ENCODE data around the gene RASD2.
A peak's percentile ranks its signal among the peaks of the same experiment; 100 is the strongest.

The RASD2 gene

GRCh38 chr22:35531202-35531601 is 9.4 kb upstream of the RASD2 start:
- Histone ChIP-seq H3K4me1 (ENCODE audit: control insufficient read depth, insufficient read depth, low read length, poor library complexity, severe bottlenecking) (no peaks in the 10 kb centered on the region), H3K4me3 (ENCODE audit: extremely low read depth, insufficient read depth, low read length, poor library complexity, severe bottlenecking) (no peak overlapping the region), H3K36me3 (ENCODE audit: control insufficient read depth, insufficient read depth, low read length) (no peaks in the 10 kb centered on the region), H3K9me3 (ENCODE audit: control insufficient read depth, low read length) (no peaks in the 10 kb centered on the region), H3K27ac (ENCODE audit: low read depth, low read length, severe bottlenecking) (no peak overlapping the region)
- 93 to 100% methylated on average over 5 to 6 of the region's 6 CpGs for WGBS, 2 experiments (ENCODE audit: insufficient coverage in 2 of 2)

GRCh38 chr22:35531676-35532075 is 9.0 kb upstream of the RASD2 start:
- Histone ChIP-seq H3K27ac (ENCODE audit: low read depth, low read length, severe bottlenecking) (no peak overlapping the region), H3K36me3 (ENCODE audit: control insufficient read depth, insufficient read depth, low read length) (no peaks in the 10 kb centered on the region), H3K4me3 (ENCODE audit: extremely low read depth, insufficient read depth, low read length, poor library complexity, severe bottlenecking) (no peak overlapping the region), H3K9me3 (ENCODE audit: control insufficient read depth, low read length) (no peaks in the 10 kb centered on the region), H3K4me1 (ENCODE audit: control insufficient read depth, insufficient read depth, low read length, poor library complexity, severe bottlenecking) (no peaks in the 10 kb centered on the region)
- WGBS, 2 experiments (ENCODE audit: insufficient coverage in 2 of 2): 70 to 88% methylated on average over 1 of the region's 2 CpGs

- Histone ChIP-seq H3K27ac (ENCODE audit: low read depth, low read length, severe bottlenecking) (no peak overlapping the region), H3K9me3 (ENCODE audit: control insufficient read depth, low read length) (no peaks in the 10 kb centered on the region), H3K36me3 (ENCODE audit: control insufficient read depth, insufficient read depth, low read length) (no peaks in the 10 kb centered on the region), H3K4me3 (ENCODE audit: extremely low read depth, insufficient read depth, low read length, poor library complexity, severe bottlenecking) (no peak overlapping the region), H3K4me1 (ENCODE audit: control insufficient read depth, insufficient read depth, low read length, poor library complexity, severe bottlenecking) (no peaks in the 10 kb centered on the region)
- WGBS, 2 experiments (ENCODE audit: insufficient coverage in 2 of 2): 93 to 96% methylated on average over 6 of the region's 6 CpGs
Measured at GRCh38 chr22:35533365-35534029, 7.1 kb upstream of the RASD2 start.

- H3K9me3 ChIP-seq (ENCODE audit: control insufficient read depth, low read length): no peaks in the 10 kb centered on the region
- no peaks in the 10 kb centered on the region for H3K4me1 ChIP-seq (ENCODE audit: control insufficient read depth, insufficient read depth, low read length, poor library complexity, severe bottlenecking)
- WGBS, 2 experiments (ENCODE audit: insufficient coverage in 2 of 2): 88 to 92% methylated on average over 2 of the region's 3 CpGs
- H3K4me3 ChIP-seq (ENCODE audit: extremely low read depth, insufficient read depth, low read length, poor library complexity, severe bottlenecking): no peak overlapping the region
- no peak overlapping the region for H3K27ac ChIP-seq (ENCODE audit: low read depth, low read length, severe bottlenecking)
- H3K36me3 ChIP-seq (ENCODE audit: control insufficient read depth, insufficient read depth, low read length): no peaks in the 10 kb centered on the region
Measured at GRCh38 chr22:35534091-35534490, 6.5 kb upstream of the RASD2 start.

- Histone ChIP-seq H3K27ac (ENCODE audit: low read depth, low read length, severe bottlenecking) (no peak overlapping the region), H3K4me3 (ENCODE audit: extremely low read depth, insufficient read depth, low read length, poor library complexity, severe bottlenecking) (no peak overlapping the region), H3K36me3 (ENCODE audit: control insufficient read depth, insufficient read depth, low read length) (no peaks in the 10 kb centered on the region), H3K9me3 (ENCODE audit: control insufficient read depth, low read length) (no peaks in the 10 kb centered on the region), H3K4me1 (ENCODE audit: control insufficient read depth, insufficient read depth, low read length, poor library complexity, severe bottlenecking) (no peaks in the 10 kb centered on the region)
- WGBS, 2 experiments (ENCODE audit: insufficient coverage in 2 of 2): 86 to 92% methylated on average over 2 to 4 of the region's 7 CpGs
Measured at GRCh38 chr22:35537232-35537631, 3.4 kb upstream of the RASD2 start.

GRCh38 chr22:35538801-35539321 is 1.8 kb upstream of the RASD2 start:
- Histone ChIP-seq H3K36me3 (ENCODE audit: control insufficient read depth, insufficient read depth, low read length) (no peaks in the 10 kb centered on the region), H3K4me1 (ENCODE audit: control insufficient read depth, insufficient read depth, low read length, poor library complexity, severe bottlenecking) (no peaks in the 10 kb centered on the region), H3K9me3 (ENCODE audit: control insufficient read depth, low read length) (no peaks in the 10 kb centered on the region), H3K27ac (ENCODE audit: low read depth, low read length, severe bottlenecking) (no peak overlapping the region), H3K4me3 (ENCODE audit: extremely low read depth, insufficient read depth, low read length, poor library complexity, severe bottlenecking) (no peak overlapping the region)
- WGBS, 2 experiments (ENCODE audit: insufficient coverage in 2 of 2): 76 to 100% methylated on average over 1 to 5 of the region's 5 CpGs

GRCh38 chr22:35539487-35539886 is 1.1 kb upstream of the RASD2 start:
- Histone ChIP-seq H3K4me1 (ENCODE audit: control insufficient read depth, insufficient read depth, low read length, poor library complexity, severe bottlenecking) (no peaks in the 10 kb centered on the region), H3K4me3 (ENCODE audit: extremely low read depth, insufficient read depth, low read length, poor library complexity, severe bottlenecking) (peak overlapping the region; percentile 33), H3K27ac (ENCODE audit: low read depth, low read length, severe bottlenecking) (no peak overlapping the region), H3K9me3 (ENCODE audit: control insufficient read depth, low read length) (no peaks in the 10 kb centered on the region), H3K36me3 (ENCODE audit: control insufficient read depth, insufficient read depth, low read length) (no peaks in the 10 kb centered on the region)
- WGBS, 2 experiments (ENCODE audit: insufficient coverage in 2 of 2): 42 to 67% methylated on average over 1 to 3 of the region's 3 CpGs

- 5 to 6% methylated on average over 42 to 44 of the region's 89 CpGs for WGBS, 2 experiments (ENCODE audit: insufficient coverage in 2 of 2)
- Histone ChIP-seq H3K4me1 (ENCODE audit: control insufficient read depth, insufficient read depth, low read length, poor library complexity, severe bottlenecking) (no peaks in the 10 kb centered on the region), H3K27ac (ENCODE audit: low read depth, low read length, severe bottlenecking) (no peak overlapping the region)
Measured at GRCh38 chr22:35539910-35540594, 579 bp upstream of the RASD2 start.

GRCh38 chr22:35541254-35541748 is 670 bp downstream of the RASD2 start:
- 6 to 8% methylated on average over 20 to 28 of the region's 28 CpGs for WGBS, 2 experiments (ENCODE audit: insufficient coverage in 2 of 2)
- Histone ChIP-seq H3K9me3 (ENCODE audit: control insufficient read depth, low read length) (no peaks in the 10 kb centered on the region), H3K4me3 (ENCODE audit: extremely low read depth, insufficient read depth, low read length, poor library complexity, severe bottlenecking) (peak overlapping the region; percentile 43), H3K27ac (ENCODE audit: low read depth, low read length, severe bottlenecking) (no peak overlapping the region), H3K4me1 (ENCODE audit: control insufficient read depth, insufficient read depth, low read length, poor library complexity, severe bottlenecking) (no peaks in the 10 kb centered on the region), H3K36me3 (ENCODE audit: control insufficient read depth, insufficient read depth, low read length) (no peaks in the 10 kb centered on the region)

More at GRCh38 chr22:35539910-35540594, 579 bp upstream of the RASD2 start:
- Histone ChIP-seq H3K36me3 (ENCODE audit: control insufficient read depth, insufficient read depth, low read length) (no peaks in the 10 kb centered on the region), H3K9me3 (ENCODE audit: control insufficient read depth, low read length) (no peaks in the 10 kb centered on the region), H3K4me3 (ENCODE audit: extremely low read depth, insufficient read depth, low read length, poor library complexity, severe bottlenecking) (peak overlapping the region; percentile 43)

GRCh38 chr22:35542157-35542938 is 1.7 kb downstream of the RASD2 start:
- no peak overlapping the region for H3K27ac ChIP-seq (ENCODE audit: low read depth, low read length, severe bottlenecking)
- H3K4me1 ChIP-seq (ENCODE audit: control insufficient read depth, insufficient read depth, low read length, poor library complexity, severe bottlenecking): no peaks in the 10 kb centered on the region
- H3K36me3 ChIP-seq (ENCODE audit: control insufficient read depth, insufficient read depth, low read length): no peaks in the 10 kb centered on the region
- no peaks in the 10 kb centered on the region for H3K9me3 ChIP-seq (ENCODE audit: control insufficient read depth, low read length)
- WGBS, 2 experiments (ENCODE audit: insufficient coverage in 2 of 2): 60 to 72% methylated on average over 9 to 13 of the region's 13 CpGs
- H3K4me3 ChIP-seq (ENCODE audit: extremely low read depth, insufficient read depth, low read length, poor library complexity, severe bottlenecking): no peak overlapping the region

Data from mesodermal cell (in vitro differentiated cells).